Mesenchymal stem cell (in vitro differentiated cells and primary cell): ENCODE data around the gene IL21R.

ENCODE experiments used
- DNase-seq: peaks from one replicate; pipeline ENCODE4 v3.0.0-alpha.2; 2013
- H2AFZ ChIP-seq: one replicate; pipeline ENCODE4 v1.6.1; 2013; ENCODE audit warnings: low read depth, mild to moderate bottlenecking, control low read depth, inconsistent platforms, low read length, moderate library complexity
- H2AK5ac ChIP-seq: 2 replicates; pipeline ENCODE4 v1.6.1; 2013; ENCODE audit warnings: low read length, moderate library complexity, mild to moderate bottlenecking, inconsistent platforms; ENCODE audit not compliant: severe bottlenecking
- H2BK120ac ChIP-seq: one replicate; pipeline ENCODE4 v1.6.1; 2013; ENCODE audit warnings: low read depth, mild to moderate bottlenecking, inconsistent platforms, low read length, moderate library complexity
- H2BK12ac ChIP-seq, 2 experiments: one replicate each; pipeline ENCODE4 v1.6.1; 2013; ENCODE audit warnings: inconsistent platforms in 2 of 2, low read length in 2 of 2, mild to moderate bottlenecking in 2 of 2, moderate library complexity in 2 of 2, control low read depth in 1 of 2
- H2BK15ac ChIP-seq: one replicate; pipeline ENCODE4 v1.6.1; 2013; ENCODE audit warnings: mild to moderate bottlenecking, low read depth, inconsistent platforms; ENCODE audit not compliant: poor library complexity, severe bottlenecking
- H2BK5ac ChIP-seq: 2 replicates; pipeline ENCODE4 v1.6.1; 2013; ENCODE audit warnings: low read depth, mild to moderate bottlenecking, low read length, control low read depth, inconsistent platforms; ENCODE audit not compliant: poor library complexity, severe bottlenecking
- H3K14ac ChIP-seq, 2 experiments: one replicate each; pipeline ENCODE4 v1.6.1; 2013; ENCODE audit warnings: inconsistent platforms in 2 of 2, low read length in 2 of 2, control low read depth in 1 of 2, mild to moderate bottlenecking in 1 of 2, moderate library complexity in 1 of 2
- H3K18ac ChIP-seq, 2 experiments: one replicate each; pipeline ENCODE4 v1.6.1; 2013; ENCODE audit warnings: inconsistent platforms in 2 of 2, low read length in 2 of 2, control low read depth in 1 of 2, low read depth in 1 of 2, mild to moderate bottlenecking in 1 of 2
- H3K23ac ChIP-seq, 2 experiments: one replicate each; pipeline ENCODE4 v1.6.1; 2013; ENCODE audit warnings: inconsistent platforms in 2 of 2, low read length in 2 of 2, mild to moderate bottlenecking in 2 of 2, moderate library complexity in 2 of 2, control low read depth in 1 of 2
- H3K27ac ChIP-seq: 2 replicates; pipeline ENCODE4 v1.5.1; 2013; ENCODE audit warnings: mild to moderate bottlenecking, moderate library complexity, low read length, control low read depth, inconsistent platforms; ENCODE audit not compliant: poor library complexity, severe bottlenecking
- H3K27me3 ChIP-seq, 2 experiments: 2 replicates each; pipeline versions ENCODE4 v1.6.1 to v1.7.0; 2013; ENCODE audit warnings: low read length in 2 of 2, mild to moderate bottlenecking in 2 of 2, moderate library complexity in 2 of 2, control low read depth in 1 of 2, inconsistent platforms in 1 of 2; ENCODE audit not compliant: control insufficient read depth in 1 of 2, insufficient read depth in 1 of 2
- H3K36me3 ChIP-seq, 2 experiments: 2 replicates each; pipeline versions ENCODE4 v1.6.1 to v1.7.0; 2013; ENCODE audit warnings: low read length in 2 of 2, control low read depth in 1 of 2, inconsistent platforms in 1 of 2, low read depth in 1 of 2, mild to moderate bottlenecking in 1 of 2; ENCODE audit not compliant: insufficient read depth in 2 of 2, control insufficient read depth in 1 of 2
- H3K4ac ChIP-seq, 2 experiments: one replicate each; pipeline ENCODE4 v1.6.1; 2013; ENCODE audit warnings: inconsistent platforms in 2 of 2, low read length in 2 of 2, mild to moderate bottlenecking in 2 of 2, moderate library complexity in 2 of 2, control low read depth in 1 of 2, low read depth in 1 of 2
- H3K4me1 ChIP-seq: 2 replicates; pipeline ENCODE4 v1.6.1; 2013; ENCODE audit warnings: low read depth, low read length, control low read depth; ENCODE audit not compliant: control insufficient read depth, insufficient read depth
- H3K4me2 ChIP-seq: 2 replicates; pipeline ENCODE4 v1.6.1; 2013; ENCODE audit warnings: low read length, mild to moderate bottlenecking, inconsistent platforms; ENCODE audit not compliant: poor library complexity, severe bottlenecking
- H3K4me3 ChIP-seq, 2 experiments: 2 replicates each; pipeline versions ENCODE4 v1.5.1 to v1.7.0; 2013; ENCODE audit warnings: low read length in 2 of 2, mild to moderate bottlenecking in 2 of 2, control low read depth in 1 of 2, low read depth in 1 of 2; ENCODE audit not compliant: insufficient read depth in 1 of 2
- H3K79me1 ChIP-seq: replicated peaks from 2 replicates; pipeline ENCODE4 v1.6.1; 2013; ENCODE audit warnings: mild to moderate bottlenecking, control low read depth, low read length, inconsistent platforms; ENCODE audit not compliant: poor library complexity, severe bottlenecking
- H3K9ac ChIP-seq: 2 replicates; pipeline ENCODE4 v1.7.0; 2013; ENCODE audit warnings: mild to moderate bottlenecking, low read length, moderate library complexity
- H3K9me3 ChIP-seq: 2 replicates; pipeline ENCODE4 v1.7.0; 2013; ENCODE audit warnings: mild to moderate bottlenecking, low read length; ENCODE audit not compliant: control insufficient read depth
- H4K8ac ChIP-seq: one replicate; pipeline ENCODE4 v1.6.1; 2013; ENCODE audit warnings: inconsistent platforms, mild to moderate bottlenecking, low read length, moderate library complexity
- H4K91ac ChIP-seq: one replicate; pipeline ENCODE4 v1.6.1; 2013; ENCODE audit warnings: mild to moderate bottlenecking, low read length, inconsistent platforms
- WGBS: methylation state at CpG from one replicate; pipeline ENCODE4 v1.1.7; 2013; ENCODE audit warnings: mixed read lengths; 5-methylcytosine and 5-hydroxymethylcytosine counted together

Gene IL21R

DNA sequence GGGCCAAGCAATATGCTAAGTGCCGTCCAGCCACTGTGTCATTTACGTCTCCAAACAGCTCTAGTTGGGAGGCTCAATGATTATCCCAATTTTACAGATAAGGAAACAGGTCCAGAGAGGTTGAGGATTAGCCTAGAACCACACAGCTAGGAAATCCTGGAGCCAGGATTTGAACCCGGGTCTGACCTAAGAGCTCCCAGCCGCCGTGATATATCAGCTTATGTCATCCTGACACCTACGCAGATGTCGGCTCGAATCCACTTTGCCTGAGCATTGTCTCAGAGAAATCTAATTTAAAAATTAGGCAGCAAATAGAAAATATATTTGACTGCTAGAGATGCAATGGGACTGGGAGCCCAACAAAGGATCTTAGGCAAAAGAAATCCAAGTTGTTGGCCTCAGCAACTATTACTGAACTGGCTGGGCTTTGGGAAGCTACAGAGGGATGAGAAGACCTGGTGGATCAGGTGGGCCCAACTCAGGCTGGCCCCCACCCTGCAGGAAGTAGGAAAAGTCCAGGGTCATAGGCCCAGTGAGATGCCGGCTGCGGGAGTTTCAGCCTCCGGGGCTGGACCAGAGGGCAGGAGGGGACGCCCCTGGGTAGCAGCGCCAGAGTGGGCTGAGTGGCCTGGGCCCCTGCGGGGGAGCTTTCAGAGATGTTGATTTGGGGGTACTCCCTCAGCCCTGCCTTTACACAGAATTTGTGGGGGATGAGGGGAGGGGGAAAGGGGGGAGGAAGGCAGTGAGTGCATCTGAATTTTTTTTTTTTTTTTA is 35.1 kb upstream of the IL21R start:
- peaks cover 25 to 28% of the 10 kb centered on the region in 2 experiments for H3K36me3 ChIP-seq
- 85% methylated on average over 14 of the region's 14 CpGs for WGBS
- DNase-seq = no peak
- H3K9me3 ChIP-seq = peaks cover 8% of the 10 kb centered on the region
- no peak overlapping the region for H3K23ac ChIP-seq
- no peak overlapping the region for H2BK5ac ChIP-seq
- no peak overlapping the region for H3K14ac ChIP-seq
- no peak overlapping the region for H2AFZ ChIP-seq
- H3K18ac ChIP-seq = no peak overlapping the region
- H4K8ac ChIP-seq = no peak overlapping the region
- H3K79me1 ChIP-seq = peaks cover 17% of the 10 kb centered on the region
- H3K9ac ChIP-seq = peak overlapping the region; percentile 77
- no peak overlapping the region for H4K91ac ChIP-seq
- H3K27me3 ChIP-seq = no peaks in the 10 kb centered on the region
- H3K4ac ChIP-seq = no peak overlapping the region
- peak overlapping the region; percentile 6 for H2BK120ac ChIP-seq
- H2BK12ac ChIP-seq = peak overlapping the region in 1 of 2 experiments; percentile 72
- no peak overlapping the region for H3K4me2 ChIP-seq
- H3K27ac ChIP-seq = no peak overlapping the region
- peak overlapping the region; percentile 6 for H2AK5ac ChIP-seq
- no peak overlapping the region for H3K4me3 ChIP-seq
- no peak overlapping the region for H2BK15ac ChIP-seq
- peaks cover 21% of the 10 kb centered on the region for H3K4me1 ChIP-seq

DNA sequence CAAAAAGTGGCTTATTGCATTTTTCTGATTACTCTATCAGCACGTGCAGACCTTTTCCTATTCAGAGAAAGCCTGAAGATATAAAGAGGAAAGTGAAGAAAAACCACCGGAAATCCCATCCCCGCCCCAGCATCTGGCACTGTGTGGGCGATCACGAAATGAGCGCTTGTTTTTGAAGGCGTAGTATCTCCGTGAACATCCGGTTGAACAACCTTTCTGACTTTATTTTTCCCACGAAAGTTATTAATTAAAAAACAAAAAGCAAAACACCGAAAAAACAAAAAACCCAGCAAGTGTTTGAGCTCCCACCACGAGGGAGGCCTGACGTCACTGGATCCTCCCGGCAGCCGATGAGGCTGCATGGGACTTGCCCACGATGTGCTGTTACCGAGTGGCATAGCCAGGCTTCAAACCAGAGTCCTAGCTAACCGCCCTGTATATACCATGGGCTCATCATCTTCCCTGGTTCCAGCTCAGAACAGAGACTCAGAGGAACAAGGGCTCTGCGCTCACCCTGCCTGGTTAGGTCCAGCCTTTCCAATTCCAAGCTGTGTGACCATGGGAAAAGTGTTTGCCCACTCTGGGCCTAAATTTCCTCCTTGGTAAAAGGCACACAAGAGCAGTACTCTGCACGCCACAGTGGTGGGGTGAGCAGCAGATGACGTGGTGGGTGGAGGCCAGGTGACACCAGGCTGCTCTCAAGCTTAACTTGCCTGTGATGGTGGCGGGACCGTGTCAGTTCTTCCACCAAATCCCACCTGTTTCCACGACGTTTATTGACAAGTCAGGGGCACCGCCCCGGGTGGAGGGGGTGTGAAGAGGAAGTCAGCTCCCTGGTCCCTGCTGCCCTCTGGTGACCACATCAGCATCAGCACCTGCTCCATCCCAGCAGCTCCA is 34.3 kb upstream of the IL21R start:
- Histone ChIP-seq H3K27me3 (no peaks in the 10 kb centered on the region), H3K4me1 (peaks cover 21% of the 10 kb centered on the region), H2BK12ac (peak overlapping the region in 1 of 2 experiments; percentile 70), H3K36me3 (peaks cover 17 to 20% of the 10 kb centered on the region in 2 experiments), H3K9me3 (peaks cover 8% of the 10 kb centered on the region), H3K14ac (peak overlapping the region in 1 of 2 experiments; percentile 13), H3K4ac (peak overlapping the region in 1 of 2 experiments; percentile 57), H2BK5ac (no peak overlapping the region), H2AFZ (no peak overlapping the region), H3K4me3 (peak overlapping the region in 1 of 2 experiments; percentile 48), H4K8ac (peak overlapping the region; percentile 70), H3K23ac (no peak overlapping the region), H3K18ac (peak overlapping the region; percentile 13 to 76), H4K91ac (peak overlapping the region; percentile 70), H3K79me1 (peaks cover 12% of the 10 kb centered on the region), H2BK120ac (no peak overlapping the region), H3K27ac (no peak overlapping the region), H2AK5ac (peak overlapping the region; percentile 72), H2BK15ac (no peak overlapping the region), H3K4me2 (peak overlapping the region; percentile 42), H3K9ac (peak overlapping the region; percentile 77)
- 70% methylated on average over 25 of the region's 27 CpGs for WGBS
- DNase-seq = peak; percentile 69

- peaks cover 8% of the 10 kb centered on the region for H3K9me3 ChIP-seq
- H4K8ac ChIP-seq = no peak overlapping the region
- H3K4ac ChIP-seq = no peak overlapping the region
- no peak overlapping the region for H3K4me2 ChIP-seq
- no peak for DNase-seq
- no peak overlapping the region for H2BK12ac ChIP-seq
- H2BK5ac ChIP-seq = no peak overlapping the region
- H3K4me1 ChIP-seq = peaks cover 21% of the 10 kb centered on the region
- no peak overlapping the region for H3K18ac ChIP-seq
- H3K27me3 ChIP-seq = no peaks in the 10 kb centered on the region
- H3K9ac ChIP-seq = no peak overlapping the region
- peaks cover 11 to 13% of the 10 kb centered on the region in 2 experiments for H3K36me3 ChIP-seq
- H2BK120ac ChIP-seq = no peak overlapping the region
- H3K79me1 ChIP-seq = peaks cover 6% of the 10 kb centered on the region
- H4K91ac ChIP-seq = no peak overlapping the region
- no peak overlapping the region for H3K4me3 ChIP-seq
- no peak overlapping the region for H3K14ac ChIP-seq
- H3K27ac ChIP-seq = no peak overlapping the region
- H2AK5ac ChIP-seq = no peak overlapping the region
- H2AFZ ChIP-seq = no peak overlapping the region
- H2BK15ac ChIP-seq = no peak overlapping the region
- no peak overlapping the region for H3K23ac ChIP-seq
- 56% methylated on average over 9 of the region's 9 CpGs for WGBS
These were observed 33.6 kb upstream of the IL21R start for GRCh38 chr16:27368358-27368722.

- no peak overlapping the region for H2BK120ac ChIP-seq
- no peak overlapping the region for H3K18ac ChIP-seq
- no peak overlapping the region for H2AFZ ChIP-seq
- no peak overlapping the region for H3K23ac ChIP-seq
- no peak overlapping the region for H4K91ac ChIP-seq
- no peak overlapping the region for H2AK5ac ChIP-seq
- H2BK12ac ChIP-seq = no peak overlapping the region
- no peaks in the 10 kb centered on the region for H3K27me3 ChIP-seq
- H3K9ac ChIP-seq = no peak overlapping the region
- H4K8ac ChIP-seq = no peak overlapping the region
- no peak overlapping the region for H3K14ac ChIP-seq
- peaks cover 16% of the 10 kb centered on the region for H3K4me1 ChIP-seq
- peaks cover 0 to 2% of the 10 kb centered on the region in 2 experiments for H3K36me3 ChIP-seq
- no peak overlapping the region for H3K4me3 ChIP-seq
- H3K79me1 ChIP-seq = no peaks in the 10 kb centered on the region
- no peak overlapping the region for H3K4me2 ChIP-seq
- no peak overlapping the region for H3K4ac ChIP-seq
- no peak overlapping the region for H2BK15ac ChIP-seq
- peaks cover 8% of the 10 kb centered on the region for H3K9me3 ChIP-seq
- no peak overlapping the region for H2BK5ac ChIP-seq
- no peak overlapping the region for H3K27ac ChIP-seq
- 72% methylated on average over 3 of the region's 3 CpGs for WGBS
- peak; percentile 58 for DNase-seq
These were observed 32.2 kb upstream of the IL21R start for GRCh38 chr16:27369806-27370205.
